Panc1 (cell line): ENCODE data around the gene SLC7A6. TPM values are rescaled to one million over a fixed set of nuclear protein-coding genes. Genes with fewer than 3 reads are reported as not detected.

Experiments used
- ATAC-seq: fragments of 200-7000 bp; cut with Tn5 transposase; 2 replicates; pipeline ENCODE4 v1.9.1; 2020; ENCODE audit warnings: mild to moderate bottlenecking, moderate library complexity
- BruUV-seq: library from RNA; stranded (reverse); fragments of 400-500 nt; replicated peaks from 2 replicates; lab custom pipeline; 2021; lab: Mats Ljungman, UMichigan
- CTCF ChIA-PET: fragments of 300-600 bp; sonication (Branson Sonifier 250); formaldehyde crosslinking; loops from one replicate; lab custom pipeline; 2022; ENCODE audit warnings: antibody characterized with exemption; lab: Charles Lee
- POLR2A ChIA-PET: fragments of 300-600 bp; sonication (Branson Sonifier 250); formaldehyde crosslinking; loops from one replicate; lab custom pipeline; 2022; ENCODE audit warnings: antibody characterized with exemption; lab: Charles Lee
- DNase-seq: peaks from one replicate; pipeline ENCODE4 v3.0.0-alpha.2; 2010; ENCODE audit warnings: low read depth, low spot score
- H3K27ac ChIP-seq: 2 replicates; pipeline ENCODE4 v1.5.1; 2011; ENCODE audit warnings: mild to moderate bottlenecking, low read length, inconsistent platforms
- H3K27me3 ChIP-seq: fragments of 200-500 bp; sonication (Bioruptor generic); 2 replicates; pipeline ENCODE4 v1.6.0; 2014; ENCODE audit warnings: low read length, inconsistent platforms; ENCODE audit not compliant: control insufficient read depth, insufficient read depth
- H3K36me3 ChIP-seq: fragments of 200-500 bp; sonication (Bioruptor generic); 2 replicates; pipeline ENCODE4 v1.5.1; 2014; ENCODE audit warnings: inconsistent platforms, mild to moderate bottlenecking, low read length, moderate library complexity; ENCODE audit not compliant: control insufficient read depth, insufficient read depth
- H3K4me1 ChIP-seq: 2 replicates; pipeline ENCODE4 v1.5.1; 2011; ENCODE audit warnings: inconsistent platforms, mild to moderate bottlenecking, low read length, moderate library complexity; ENCODE audit not compliant: control insufficient read depth, insufficient read depth
- H3K4me3 ChIP-seq, 2 experiments: 2 replicates each; pipeline ENCODE4 v1.5.1; 2011 to 2012; ENCODE audit warnings: low read depth in 2 of 2, low read length in 2 of 2, mild to moderate bottlenecking in 2 of 2, inconsistent platforms in 1 of 2, moderate library complexity in 1 of 2
- H3K9me3 ChIP-seq: fragments of 200-500 bp; sonication (Bioruptor generic); 2 replicates; pipeline ENCODE4 v1.5.1; 2014; ENCODE audit warnings: low read depth, mild to moderate bottlenecking, inconsistent platforms, low read length, moderate library complexity; ENCODE audit not compliant: control insufficient read depth, insufficient read depth
- POLR2AphosphoS5 ChIP-seq: IDR thresholded peaks from 2 replicates; pipeline ENCODE4 v1.6.1; 2012; ENCODE audit warnings: mild to moderate bottlenecking, low read depth, low read length, moderate library complexity
- REST ChIP-seq, 2 experiments: IDR thresholded peaks; 2 replicates each; pipeline ENCODE4 v1.6.1; 2011 to 2012; ENCODE audit warnings: low read depth in 2 of 2, control low read depth in 1 of 2, low read length in 1 of 2, mild to moderate bottlenecking in 1 of 2, moderate library complexity in 1 of 2; ENCODE audit not compliant: insufficient read depth in 1 of 2
- SIN3A ChIP-seq: IDR thresholded peaks from 2 replicates; pipeline ENCODE4 v1.6.1; 2012; ENCODE audit warnings: low read depth, mild to moderate bottlenecking, low read length, moderate library complexity, borderline replicate concordance; ENCODE audit not compliant: insufficient read depth
- TCF7L2 ChIP-seq: IDR thresholded peaks from 2 replicates; pipeline ENCODE4 v1.6.1; 2011; ENCODE audit warnings: mild to moderate bottlenecking, low read depth, low read length, inconsistent platforms
- in situ Hi-C: cut with HindIII; loops from 2 replicates; pipeline ENCODE4 v1.10.0; 2016; ENCODE audit warnings: low sequenced_read_pairs, low pct_unique_long_range_greater_than_20kb
- intact Hi-C: fragments of 100-400 bp; cut with micrococcal nuclease; formaldehyde crosslinking; loops from one replicate; pipeline ENCODE4 v1.10.0; 2022; ENCODE audit not compliant: unreplicated experiment
- total RNA-seq: library from RNA; stranded (reverse); gene quantifications from one replicate; pipeline ENCODE4 v1.2.1, GENCODE V29; 2021; ENCODE audit not compliant: unreplicated experiment
- TF ChIP-seq, protein P1 (sequence below): fragments of 450-650 bp; IDR thresholded peaks from 2 replicates; pipeline ENCODE4 v1.5.1; 2017; ENCODE audit warnings: mild to moderate bottlenecking

SLC7A6 gene
- total RNA-seq, 1 experiment from 2014 or later = 58.9 TPM

DNA sequence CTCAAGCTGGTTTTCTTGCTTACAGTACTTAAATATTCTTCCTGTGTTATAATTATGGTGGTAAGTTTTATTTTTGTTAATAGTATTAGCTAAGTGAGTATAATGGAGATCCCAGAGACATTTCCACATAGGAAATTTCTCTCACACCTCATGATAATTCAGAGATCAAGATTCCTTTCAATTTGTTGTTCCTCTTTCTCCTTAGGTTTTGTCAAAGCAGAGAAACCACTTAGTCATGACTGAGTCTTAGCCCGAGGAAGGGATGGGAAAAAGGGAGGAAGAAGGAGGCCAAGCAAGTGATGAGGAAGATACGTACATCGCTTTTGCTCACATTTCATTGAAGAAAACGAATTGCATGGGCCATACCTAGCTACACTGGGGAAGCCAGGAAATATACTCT is 46.8 kb upstream of the SLC7A6 start:
- Histone ChIP-seq H3K27me3 (no peaks in the 10 kb centered on the region), H3K27ac (no peak overlapping the region), H3K4me3 (no peak overlapping the region), H3K36me3 (no peaks in the 10 kb centered on the region), H3K4me1 (no peaks in the 10 kb centered on the region), H3K9me3 (no peaks in the 10 kb centered on the region)
- in situ Hi-C loops = no loop called here
- no peak for DNase-seq
- no peak for ATAC-seq
- TF ChIP-seq POLR2AphosphoS5 = no peak
- TF ChIP-seq, protein P1, sequence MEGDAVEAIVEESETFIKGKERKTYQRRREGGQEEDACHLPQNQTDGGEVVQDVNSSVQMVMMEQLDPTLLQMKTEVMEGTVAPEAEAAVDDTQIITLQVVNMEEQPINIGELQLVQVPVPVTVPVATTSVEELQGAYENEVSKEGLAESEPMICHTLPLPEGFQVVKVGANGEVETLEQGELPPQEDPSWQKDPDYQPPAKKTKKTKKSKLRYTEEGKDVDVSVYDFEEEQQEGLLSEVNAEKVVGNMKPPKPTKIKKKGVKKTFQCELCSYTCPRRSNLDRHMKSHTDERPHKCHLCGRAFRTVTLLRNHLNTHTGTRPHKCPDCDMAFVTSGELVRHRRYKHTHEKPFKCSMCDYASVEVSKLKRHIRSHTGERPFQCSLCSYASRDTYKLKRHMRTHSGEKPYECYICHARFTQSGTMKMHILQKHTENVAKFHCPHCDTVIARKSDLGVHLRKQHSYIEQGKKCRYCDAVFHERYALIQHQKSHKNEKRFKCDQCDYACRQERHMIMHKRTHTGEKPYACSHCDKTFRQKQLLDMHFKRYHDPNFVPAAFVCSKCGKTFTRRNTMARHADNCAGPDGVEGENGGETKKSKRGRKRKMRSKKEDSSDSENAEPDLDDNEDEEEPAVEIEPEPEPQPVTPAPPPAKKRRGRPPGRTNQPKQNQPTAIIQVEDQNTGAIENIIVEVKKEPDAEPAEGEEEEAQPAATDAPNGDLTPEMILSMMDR = no peak
- no peak for TF ChIP-seq TCF7L2
- no peak for TF ChIP-seq REST (IDR thresholded peaks at IDR 0.05; ENCODE audit: insufficient read depth in 1 of 2, low read depth in 2 of 2, low read length in 1 of 2)
- no peak for TF ChIP-seq SIN3A
- ChIA-PET CTCF (interaction anchor here (0.6 kb wide), 2 partner anchors 10 to 79 kb away, joined by 3 to 6 read pairs; no protein-coding TSS in a partner anchor), POLR2A (interaction anchor here (0.6 kb wide), 1 partner anchor 272 kb away, joined by 10 read pairs; no protein-coding TSS in a partner anchor)
- BruUV-seq = no TSS peak
- intact Hi-C loops = no loop called here

- in situ Hi-C loops (no loop called here), intact Hi-C loops (no loop called here)
- ATAC-seq (no peak), DNase-seq (no peak)
- no peaks in the 10 kb centered on the region for H3K36me3 ChIP-seq
- CTCF ChIA-PET = no interaction called here
- H3K4me3 ChIP-seq = no peak overlapping the region
- no TSS peak for BruUV-seq
- TF ChIP-seq TCF7L2 (no peak), SIN3A (no peak)
- TF ChIP-seq, protein P1 = no peak
- POLR2A ChIA-PET = no interaction called here
- no peak overlapping the region for H3K27ac ChIP-seq
- H3K4me1 ChIP-seq = no peaks in the 10 kb centered on the region
- no peaks in the 10 kb centered on the region for H3K27me3 ChIP-seq
- H3K9me3 ChIP-seq = no peaks in the 10 kb centered on the region
Observed at GRCh38 chr16:68219725-68220351, 44.5 kb upstream of the SLC7A6 start.
